ENCODE results near the gene FRMD8. TPM values are rescaled to one million over a fixed set of nuclear protein-coding genes. Genes with fewer than 3 reads are reported as not detected.

FRMD8 gene
- total RNA-seq, 3 donors from 2014 or later, result 22.9 to 57.0 (median 49.0) TPM

DNA sequence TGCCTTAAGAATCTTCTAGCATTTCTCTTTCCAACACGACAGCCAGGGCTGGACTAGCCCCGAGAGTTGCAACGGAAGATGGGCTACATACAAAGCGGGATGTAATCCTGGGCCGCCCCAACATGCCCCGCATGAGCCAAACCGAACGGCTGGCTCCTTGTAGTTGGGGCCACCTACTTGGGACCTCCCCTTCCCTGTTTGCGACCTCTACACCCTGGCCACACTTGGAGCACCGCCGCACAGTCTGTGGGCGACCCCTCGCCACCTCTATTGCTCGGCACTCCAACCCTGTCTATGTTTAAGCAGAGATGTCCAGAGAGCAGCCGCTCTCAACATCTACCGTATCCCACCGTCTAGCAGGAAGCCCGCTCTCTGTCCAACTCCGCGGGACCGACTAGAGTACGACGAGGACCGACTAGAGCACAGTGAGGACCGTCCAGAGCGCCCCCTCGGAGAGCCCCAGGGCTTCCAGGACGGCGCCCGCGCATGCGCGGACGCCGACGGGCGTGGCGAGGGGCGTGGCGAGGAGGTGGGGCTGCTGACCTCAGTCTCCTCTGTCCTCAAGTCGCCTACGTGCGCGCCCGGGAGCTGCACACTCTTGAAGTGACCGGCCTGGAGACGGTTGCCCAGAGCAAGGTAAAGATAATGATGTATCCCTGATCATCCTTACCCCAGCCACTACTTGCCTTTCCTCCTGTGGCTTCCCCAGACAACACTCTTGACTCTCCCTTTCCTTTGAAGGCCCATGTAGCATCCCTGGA, 68.4 kb downstream of the FRMD8 start:
- TF ChIP-seq CTCF (IDR thresholded peaks at IDR 0.05) (no peak), POLR2AphosphoS5 (IDR thresholded peaks at IDR 0.05) (peak; percentile 48 to 59 (median 57)), POLR2A (IDR thresholded peaks at IDR 0.05) (peak; percentile 56)
- intact Hi-C loops (cut with DNase I; ENCODE audit: low total_unique reads), result no loop called here
- no peaks in the 10 kb centered on the region for H3K36me3 ChIP-seq
- peak overlapping the region; percentile 86 to 90 for H3K27ac ChIP-seq
- no peaks in the 10 kb centered on the region for H3K27me3 ChIP-seq
- H3K4me3 ChIP-seq, result peak overlapping the region; percentile 50 to 70 (median 56)
- no peaks in the 10 kb centered on the region for H3K9me3 ChIP-seq
- H3K4me1 ChIP-seq, result peaks cover 0 to 3% of the 10 kb centered on the region in 2 donors
- peak; percentile 77 to 86 for DNase-seq (ENCODE audit: low spot score in 2 of 2)

GRCh38 chr11:65456418-65456817, 70.0 kb downstream of the FRMD8 start:
- TF ChIP-seq POLR2A (IDR thresholded peaks at IDR 0.05), result no peak
- no peak for TF ChIP-seq POLR2AphosphoS5 (IDR thresholded peaks at IDR 0.05)
- no peak for TF ChIP-seq CTCF (IDR thresholded peaks at IDR 0.05)
- intact Hi-C loops (cut with DNase I; ENCODE audit: low total_unique reads), result no loop called here
- H3K36me3 ChIP-seq, result no peaks in the 10 kb centered on the region
- no peaks in the 10 kb centered on the region for H3K9me3 ChIP-seq
- peaks cover 0 to 3% of the 10 kb centered on the region in 2 donors for H3K4me1 ChIP-seq
- no peak overlapping the region for H3K27ac ChIP-seq
- no peaks in the 10 kb centered on the region for H3K27me3 ChIP-seq
- DNase-seq (ENCODE audit: low spot score in 2 of 2), result no peak
- H3K4me3 ChIP-seq, result peak overlapping the region in 1 of 3 donors; percentile 33

- no peak for DNase-seq (ENCODE audit: low spot score in 2 of 2)
- intact Hi-C loops (cut with DNase I; ENCODE audit: low total_unique reads), result no loop called here
- TF ChIP-seq POLR2AphosphoS5 (IDR thresholded peaks at IDR 0.05) (no peak), CTCF (IDR thresholded peaks at IDR 0.05) (no peak), POLR2A (IDR thresholded peaks at IDR 0.05) (no peak)
Observed at GRCh38 chr11:65459552-65459951, 73.1 kb downstream of the FRMD8 start.

More at GRCh38 chr11:65459552-65459951, 73.1 kb downstream of the FRMD8 start:
- Histone ChIP-seq H3K27ac (no peak overlapping the region), H3K4me1 (peaks cover 0 to 3% of the 10 kb centered on the region in 2 donors), H3K4me3 (no peak overlapping the region), H3K9me3 (no peaks in the 10 kb centered on the region), H3K27me3 (no peaks in the 10 kb centered on the region), H3K36me3 (no peaks in the 10 kb centered on the region)

Other genes with a start within 250 kb of the FRMD8 start
- not detected for gene SPDYC, start 216.4 kb upstream of the FRMD8 start, total RNA-seq
- 100 to 1,000 TPM; 112 to 167 (median 140) TPM for gene CAPN1, start 204.7 kb upstream of the FRMD8 start, total RNA-seq
- 10 to 100 TPM in 2 of 3 donors, 1 to 10 TPM in 1; 6.4 to 17.9 (median 13.8) TPM for gene POLA2, start 124.7 kb upstream of the FRMD8 start, total RNA-seq
- gene CDC42EP2, start 71.8 kb upstream of the FRMD8 start, total RNA-seq, result 10 to 100 TPM; 11.3 to 20.8 (median 13.4) TPM
- 10 to 100 TPM; 30.7 to 44.8 (median 39.7) TPM for gene DPF2, start 52.8 kb upstream of the FRMD8 start, total RNA-seq
- 1 to 10 TPM in 1 of 3 donors, under 1 TPM in 1, not detected in 1; 0.29 to 1.3 TPM for gene TIGD3, start 31.9 kb upstream of the FRMD8 start, total RNA-seq
- 1 to 10 TPM; 5.4 to 9.1 (median 6.6) TPM for gene SLC25A45, start 4.0 kb upstream of the FRMD8 start, total RNA-seq
- 100 to 1,000 TPM; 323 to 391 (median 351) TPM for gene NEAT1, start 36.2 kb downstream of the FRMD8 start, total RNA-seq
- over 10,000 TPM; 14,217 to 22,312 (median 18,959) TPM for gene MALAT1, start 112.4 kb downstream of the FRMD8 start, total RNA-seq
- 10 to 100 TPM; 74.1 to 83.4 (median 83.2) TPM for gene SCYL1, start 138.4 kb downstream of the FRMD8 start, total RNA-seq
- 10 to 100 TPM; 63.0 to 98.9 (median 95.7) TPM for gene LTBP3, start 171.7 kb downstream of the FRMD8 start, total RNA-seq
- gene ZNRD2, start 183.8 kb downstream of the FRMD8 start, total RNA-seq, result 10 to 100 TPM; 48.9 to 60.0 (median 59.4) TPM
- gene FAM89B, start 185.9 kb downstream of the FRMD8 start, total RNA-seq, result 10 to 100 TPM; 37.4 to 51.4 (median 40.8) TPM
- gene EHBP1L1, start 189.4 kb downstream of the FRMD8 start, total RNA-seq, result 10 to 100 TPM; 28.0 to 68.8 (median 33.4) TPM
- 1 to 10 TPM in 1 of 3 donors, under 1 TPM in 2; 0.33 to 2.2 (median 0.80) TPM for gene KCNK7, start 209.2 kb downstream of the FRMD8 start, total RNA-seq
- 10 to 100 TPM; 30.4 to 39.0 (median 36.7) TPM for gene MAP3K11, start 227.6 kb downstream of the FRMD8 start, total RNA-seq
- 10 to 100 TPM; 13.4 to 21.0 (median 20.1) TPM for gene PCNX3, start 229.1 kb downstream of the FRMD8 start, total RNA-seq